H1 (cell line): ENCODE results near the gene RAD51B. TPM values are rescaled to one million over a fixed set of nuclear protein-coding genes. Genes with fewer than 3 reads are reported as not detected.

Experiments
- CTCF ChIA-PET: fragments of 300-600 bp; sonication (Branson Sonifier 250); formaldehyde crosslinking; loops from one replicate; lab custom pipeline; 2021; ENCODE audit not compliant: partially characterized antibody; lab: Charles Lee
- POLR2A ChIA-PET: fragments of 300-600 bp; sonication (Branson Sonifier 250); formaldehyde crosslinking; loops from one replicate; lab custom pipeline; 2021; ENCODE audit warnings: inconsistent platforms; ENCODE audit not compliant: partially characterized antibody; lab: Charles Lee
- DNase-seq, 2 experiments: peaks; one replicate each; pipeline versions ENCODE4 v3.0.0 to v3.0.0-alpha.2; 2010 to 2022; ENCODE audit warnings: low spot score in 2 of 2, low read depth in 1 of 2, mixed read lengths in 1 of 2
- FAIRE-seq: peaks from 2 replicates; lab custom pipeline; 2011; peaks lifted over from hg19 to GRCh38; lab: Jason Lieb, UNC
- H2AFZ ChIP-seq: 2 replicates; pipeline ENCODE4 v1.8.1; 2012; ENCODE audit warnings: low read length, inconsistent platforms
- H2AK5ac ChIP-seq: 2 replicates; pipeline ENCODE4 v1.6.1; 2013; ENCODE audit warnings: low read depth, low read length
- H2BK120ac ChIP-seq: replicated peaks from 2 replicates; pipeline ENCODE3; 2013; ENCODE audit warnings: low read depth, low read length, inconsistent platforms
- H2BK12ac ChIP-seq: 2 replicates; pipeline ENCODE4 v1.6.1; 2013; ENCODE audit warnings: low read depth, low read length
- H2BK15ac ChIP-seq: 2 replicates; pipeline ENCODE4 v1.6.1; 2013; ENCODE audit warnings: low read length
- H2BK20ac ChIP-seq: 2 replicates; pipeline ENCODE4 v1.6.1; 2013; ENCODE audit warnings: low read length
- H2BK5ac ChIP-seq: 2 replicates; pipeline ENCODE4 v1.6.1; 2013; ENCODE audit warnings: low read depth, low read length
- H3K14ac ChIP-seq: 2 replicates; pipeline ENCODE4 v1.6.1; 2013; ENCODE audit warnings: inconsistent platforms; ENCODE audit not compliant: insufficient read length
- H3K18ac ChIP-seq: 2 replicates; pipeline ENCODE4 v1.6.1; 2013; ENCODE audit warnings: low read length; ENCODE audit errors: extremely low read depth
- H3K23ac ChIP-seq: 2 replicates; pipeline ENCODE4 v1.6.1; 2013; ENCODE audit warnings: inconsistent platforms; ENCODE audit not compliant: insufficient read length
- H3K23me2 ChIP-seq: 2 replicates; pipeline ENCODE4 v1.6.1; 2013; ENCODE audit warnings: low read depth, low read length
- H3K27ac ChIP-seq: 2 replicates; pipeline ENCODE4 v1.6.1; 2011; ENCODE audit warnings: low read depth, low read length, inconsistent platforms
- H3K27me3 ChIP-seq, 4 experiments: replicated peaks in 1 of 4; 1 replicate in 1 of 4; 2 replicates in 3 of 4; pipeline versions ENCODE4 v1.6.1 to v1.8.1; 2011 to 2013; ENCODE audit warnings: low read length in 3 of 4, mild to moderate bottlenecking in 3 of 4, inconsistent platforms in 2 of 4, mixed read lengths in 2 of 4, moderate library complexity in 1 of 4; ENCODE audit not compliant: control insufficient read depth in 3 of 4, insufficient read depth in 3 of 4; ENCODE audit errors: extremely low read depth in 1 of 4
- H3K36me3 ChIP-seq, 4 experiments: 2 replicates each; pipeline versions ENCODE4 v1.6.1 to v1.8.1; 2011 to 2013; ENCODE audit warnings: mild to moderate bottlenecking in 4 of 4, low read length in 3 of 4, moderate library complexity in 2 of 4, control low read depth in 1 of 4, inconsistent platforms in 1 of 4; ENCODE audit not compliant: insufficient read depth in 4 of 4, control insufficient read depth in 2 of 4
- H3K4ac ChIP-seq: replicated peaks from 2 replicates; pipeline ENCODE3; 2013; ENCODE audit warnings: low read length, low read depth, mixed read lengths, inconsistent platforms; ENCODE audit not compliant: insufficient read length
- H3K4me1 ChIP-seq, 4 experiments: replicated peaks in 1 of 4; 1 replicate in 1 of 4; 2 replicates in 3 of 4; pipeline versions ENCODE4 v1.6.1 to v1.8.1; 2011 to 2013; ENCODE audit warnings: low read length in 3 of 4, inconsistent platforms in 2 of 4, mixed read lengths in 1 of 4; ENCODE audit not compliant: insufficient read depth in 4 of 4, control insufficient read depth in 3 of 4
- H3K4me2 ChIP-seq, 2 experiments: 2 replicates each; pipeline versions ENCODE4 v1.6.1 to v1.8.1; 2011 to 2013; ENCODE audit warnings: low read depth in 2 of 2, low read length in 2 of 2, control low read depth in 1 of 2, inconsistent platforms in 1 of 2, mild to moderate bottlenecking in 1 of 2; ENCODE audit not compliant: insufficient read depth in 1 of 2
- H3K4me3 ChIP-seq, 4 experiments: fragments of 200-600, 300-600 bp in 1 of 4; sonication (generic), shearing (Covaris generic), sonication (Bioruptor Twin) in 1 of 4; 2 replicates each; pipeline versions ENCODE4 v1.5.1 to v1.8.1; 2011 to 2016; ENCODE audit warnings: low read length in 4 of 4, low read depth in 3 of 4, control low read depth in 2 of 4, inconsistent platforms in 2 of 4, mild to moderate bottlenecking in 2 of 4, mixed read lengths in 1 of 4, moderate library complexity in 1 of 4; ENCODE audit not compliant: insufficient read depth in 2 of 4; ENCODE audit errors: extremely low read depth in 1 of 4
- H3K56ac ChIP-seq: replicated peaks from 2 replicates; pipeline ENCODE3; 2013; ENCODE audit warnings: low read depth, mild to moderate bottlenecking, mixed read lengths, low read length, inconsistent platforms; ENCODE audit not compliant: insufficient read length
- H3K79me1 ChIP-seq: 2 replicates; pipeline ENCODE4 v1.6.1; 2013; ENCODE audit warnings: low read depth, low read length, control low read depth
- H3K79me2 ChIP-seq, 2 experiments: 2 replicates each; pipeline versions ENCODE4 v1.6.1 to v1.8.1; 2012 to 2013; ENCODE audit warnings: low read length in 2 of 2, mild to moderate bottlenecking in 2 of 2, inconsistent platforms in 1 of 2; ENCODE audit not compliant: insufficient read depth in 2 of 2, control insufficient read depth in 1 of 2
- H3K9ac ChIP-seq, 4 experiments: replicated peaks in 1 of 4; 1 replicate in 1 of 4; 2 replicates in 3 of 4; pipeline versions ENCODE4 v1.6.1 to v1.8.1; 2011 to 2013; ENCODE audit warnings: low read depth in 3 of 4, low read length in 3 of 4, control low read depth in 2 of 4, mild to moderate bottlenecking in 2 of 4, moderate library complexity in 2 of 4, inconsistent platforms in 1 of 4; ENCODE audit errors: extremely low read depth in 1 of 4
- H3K9me3 ChIP-seq, 2 experiments: 2 replicates each; pipeline versions ENCODE4 v1.6.1 to v1.8.1; 2012 to 2013; ENCODE audit warnings: mild to moderate bottlenecking in 2 of 2, moderate library complexity in 2 of 2, control low read depth in 1 of 2, inconsistent platforms in 1 of 2, low read depth in 1 of 2, low read length in 1 of 2, mixed read lengths in 1 of 2; ENCODE audit not compliant: insufficient read depth in 2 of 2
- H4K20me1 ChIP-seq, 2 experiments: replicated peaks in 1 of 2; 2 replicates each; pipeline versions ENCODE3 to v1.8.1; 2011 to 2013; ENCODE audit warnings: inconsistent platforms in 2 of 2, low read length in 2 of 2, mild to moderate bottlenecking in 1 of 2; ENCODE audit not compliant: insufficient read depth in 2 of 2, control insufficient read depth in 1 of 2
- H4K5ac ChIP-seq: 2 replicates; pipeline ENCODE4 v1.6.1; 2013; ENCODE audit warnings: low read length, low read depth, mixed read lengths, inconsistent platforms; ENCODE audit not compliant: insufficient read length
- H4K8ac ChIP-seq: 2 replicates; pipeline ENCODE4 v1.8.0; 2013; ENCODE audit warnings: mild to moderate bottlenecking, moderate library complexity, low read length, inconsistent platforms; ENCODE audit not compliant: insufficient read depth; ENCODE audit errors: extremely low read depth
- H4K91ac ChIP-seq: replicated peaks from 2 replicates; pipeline ENCODE3; 2013; ENCODE audit warnings: low read length, mixed read lengths, inconsistent platforms; ENCODE audit not compliant: insufficient read length
- CTCF ChIP-seq, 3 experiments: IDR thresholded peaks; 1 replicate in 2 of 3; 2 replicates in 1 of 3; pipeline versions ENCODE4 v1.5.1 to v1.6.1; 2011; ENCODE audit warnings: low read length in 3 of 3, mild to moderate bottlenecking in 3 of 3, inconsistent platforms in 2 of 3, low read depth in 1 of 3, moderate library complexity in 1 of 3; ENCODE audit not compliant: insufficient read depth in 1 of 3; ENCODE audit errors: control extremely low read depth in 1 of 3
- POLR2AphosphoS5 ChIP-seq: IDR thresholded peaks from 2 replicates; pipeline ENCODE4 v1.6.1; 2011; ENCODE audit warnings: low read depth, low read length
- WGBS, 2 experiments: shearing (Covaris generic) in 1 of 2; methylation state at CpG; one replicate each; pipeline versions ENCODE4 v1.1.6 to v1.1.7; 2013 to 2015; ENCODE audit warnings: low lambda C conversion rate in 2 of 2, mixed read lengths in 2 of 2, inconsistent platforms in 1 of 2, low coverage in 1 of 2, missing lambda C conversion rate in 1 of 2; ENCODE audit not compliant: insufficient replicate concordance in 2 of 2, insufficient coverage in 1 of 2, insufficient read length in 1 of 2; ENCODE audit errors: extremely low coverage in 1 of 2, missing lambda C conversion rate in 1 of 2; 5-methylcytosine and 5-hydroxymethylcytosine counted together
- polyA plus RNA-seq, 7 experiments: library from polyadenylated mRNA; depleted of rRNA in 3 of 7; stranded (reverse) in 5 of 7; unstranded in 2 of 7; fragments of >200 nt in 5 of 7; fragments of 200-250 nt in 2 of 7; gene quantifications; 1 replicate in 5 of 7; 2 replicates in 1 of 7; 4 replicates in 1 of 7; pipeline versions ENCODE4 v1.2.1 to v1.2.3, GENCODE V29; 2011 to 2013; ENCODE audit warnings: missing spikeins in 2 of 7, mixed read lengths in 2 of 7
- total RNA-seq: library from RNA; stranded (reverse); fragmentation: NEBNext Ultra II Directional; extraction: Animal tissue kit (Norgen Biotek cat#: 25700); gene quantifications from 2 replicates; pipeline ENCODE4 v1.2.1, GENCODE V29; 2021

Gene RAD51B
- total and polyA plus RNA-seq, 2 of the 8 experiments (the other 6 are each of a cell fraction or from before 2014, with no cell fraction given) = 3.9 to 14.9 TPM

GRCh38 chr14:68767248-68767645, 947.7 kb downstream of the RAD51B start:
- DNase-seq (no peak), FAIRE-seq (no peak)
- Histone ChIP-seq H2BK15ac (no peak overlapping the region), H4K5ac (no peak overlapping the region), H2AK5ac (no peak overlapping the region), H2BK120ac (no peak overlapping the region), H3K4ac (no peak overlapping the region), H3K9me3 (no peaks in the 10 kb centered on the region), H3K27me3 (no peaks in the 10 kb centered on the region), H3K36me3 (no peaks in the 10 kb centered on the region), H3K4me2 (no peak overlapping the region), H3K27ac (no peak overlapping the region), H3K18ac (no peak overlapping the region), H4K8ac (peak overlapping the region; percentile 41; the same call in 1 of the 2 replicates), H3K4me3 (no peak overlapping the region), H3K23ac (no peak overlapping the region), H3K4me1 (peaks cover 2 to 12% (median 6%) of the 10 kb centered on the region in 4 experiments; a peak in 6 of 7 replicates), H3K79me1 (no peaks in the 10 kb centered on the region), H3K14ac (no peak overlapping the region), H3K79me2 (no peaks in the 10 kb centered on the region), H3K23me2 (no peaks in the 10 kb centered on the region), H2BK12ac (no peak overlapping the region), H4K91ac (no peak overlapping the region), H4K20me1 (no peaks in the 10 kb centered on the region), H2BK20ac (no peak overlapping the region), H3K9ac (no peak overlapping the region), H2AFZ (no peak overlapping the region), H3K56ac (no peak overlapping the region), H2BK5ac (no peak overlapping the region)
- 95% methylated on average over 5 of the region's 5 CpGs; no CpG with 5 or more reads in 1 of the 2 experiments for WGBS, 2 experiments
- POLR2A ChIA-PET = interaction anchor here (19.6 kb wide), 1 partner anchor 22 kb away, joined by 197 read pairs; the partner anchor contains the start of gene ZFP36L1
- no peak for TF ChIP-seq POLR2AphosphoS5
- peak in 1 of 3 experiments; percentile 9; a peak in 1 of 4 replicates for TF ChIP-seq CTCF (IDR thresholded peaks at IDR 0.05; ENCODE audit: control extremely low read depth in 1 of 3, insufficient read depth in 1 of 3, low read depth in 1 of 3, low read length in 3 of 3)
- CTCF ChIA-PET = interaction anchor here (1.4 to 2.2 kb wide), 6 partner anchors 8 to 49 kb away, joined by 3 to 7 read pairs (median 5); no protein-coding TSS in a partner anchor
